HG02870 (cell line): ENCODE data around the gene ASCL5.

Source experiments
- ATAC-seq: cut with Tn5 transposase; IDR thresholded peaks from one replicate; pipeline ENCODE4 v1.9.1; 2021; ENCODE audit warnings: mild to moderate bottlenecking, moderate library complexity; ENCODE audit not compliant: unreplicated experiment

The ASCL5 gene

GRCh38 chr1:201137024-201137392 is 10.0 kb upstream of the ASCL5 start:
- no peak for ATAC-seq

- no peak for ATAC-seq
Observed at GRCh38 chr1:201136355-201137023, 9.5 kb upstream of the ASCL5 start.

- no peak for ATAC-seq
Observed at GRCh38 chr1:201134405-201134804, 7.4 kb upstream of the ASCL5 start.

GRCh38 chr1:201131398-201131797 is 4.4 kb upstream of the ASCL5 start:
- ATAC-seq = no peak

GRCh38 chr1:201128962-201129361 is 2.0 kb upstream of the ASCL5 start:
- ATAC-seq = no peak

GRCh38 chr1:201128476-201128875 is 1.5 kb upstream of the ASCL5 start:
- no peak for ATAC-seq

- no peak for ATAC-seq
Observed at GRCh38 chr1:201127755-201128455, 921 bp upstream of the ASCL5 start.

GRCh38 chr1:201126463-201126831 is 537 bp downstream of the ASCL5 start:
- no peak for ATAC-seq

GRCh38 chr1:201125800-201126199 is 1.2 kb downstream of the ASCL5 start:
- ATAC-seq = no peak

- no peak for ATAC-seq
Observed at GRCh38 chr1:201125019-201125418, 2.0 kb downstream of the ASCL5 start.

GRCh38 chr1:201123866-201124265 is 3.1 kb downstream of the ASCL5 start:
- no peak for ATAC-seq

GRCh38 chr1:201122321-201122957 is 4.5 kb downstream of the ASCL5 start:
- no peak for ATAC-seq

- ATAC-seq = no peak
Observed at GRCh38 chr1:201119206-201120197, 7.5 kb downstream of the ASCL5 start.

GRCh38 chr1:201116091-201116490 is 10.9 kb downstream of the ASCL5 start:
- no peak for ATAC-seq

- no peak for ATAC-seq
Observed at GRCh38 chr1:201115390-201115937, 11.5 kb downstream of the ASCL5 start.

GRCh38 chr1:201114245-201115131 is 12.5 kb downstream of the ASCL5 start:
- peak; percentile 73 for ATAC-seq

GRCh38 chr1:201113451-201114244 is 13.3 kb downstream of the ASCL5 start:
- no peak for ATAC-seq

GRCh38 chr1:201112926-201113325 is 14.1 kb downstream of the ASCL5 start:
- ATAC-seq = no peak

- no peak for ATAC-seq
Observed at GRCh38 chr1:201112173-201112731, 14.7 kb downstream of the ASCL5 start, which contains the start of gene CACNA1S. Gene CACNA1S, minus strand, starts transcription at chr1:201112426. Its CDS starts 87 bp downstream, at chr1:201112339.
